WERI-Rb-1 (cell line): ENCODE results near the gene OTOS.

ENCODE experiments used
- DNase-seq: peaks from one replicate; pipeline ENCODE4 v3.0.0-alpha.2; 2020
- H3K27ac ChIP-seq: fragments of 250-450 bp; sonication (Bioruptor Pico); 2 replicates; pipeline ENCODE4 v1.5.1; 2020; ENCODE audit warnings: mild to moderate bottlenecking, moderate library complexity
- H3K27me3 ChIP-seq: fragments of 250-450 bp; sonication (Bioruptor Pico); 2 replicates; pipeline ENCODE4 v1.5.1; 2021; ENCODE audit warnings: mild to moderate bottlenecking, low read depth, moderate library complexity; ENCODE audit not compliant: insufficient read depth, severe bottlenecking
- H3K36me3 ChIP-seq: fragments of 250-450 bp; sonication (Bioruptor Pico); 2 replicates; pipeline ENCODE4 v1.5.1; 2020; ENCODE audit warnings: mild to moderate bottlenecking, moderate library complexity
- H3K4me3 ChIP-seq: 2 replicates; pipeline ENCODE4 v1.5.1; 2011; ENCODE audit warnings: low read depth, mild to moderate bottlenecking, control low read depth, low read length
- H3K9me3 ChIP-seq: fragments of 250-450 bp; sonication (Bioruptor Pico); 2 replicates; pipeline ENCODE4 v1.5.1; 2021; ENCODE audit warnings: mild to moderate bottlenecking, moderate library complexity; ENCODE audit not compliant: severe bottlenecking
- CTCF ChIP-seq: IDR thresholded peaks from 2 replicates; pipeline ENCODE4 v1.5.1; 2011; ENCODE audit warnings: low read depth, mild to moderate bottlenecking, control low read depth, inconsistent platforms, low read length

Gene OTOS

GRCh38 chr2:240179186-240179815 is 38.8 kb upstream of the OTOS start:
- DNase-seq = no peak

GRCh38 chr2:240178564-240178963 is 38.1 kb upstream of the OTOS start:
- Histone ChIP-seq H3K9me3 (no peaks in the 10 kb centered on the region), H3K27ac (no peak overlapping the region), H3K36me3 (no peaks in the 10 kb centered on the region), H3K27me3 (no peaks in the 10 kb centered on the region), H3K4me3 (no peak overlapping the region)
- peak; percentile 69 for DNase-seq
- TF ChIP-seq CTCF = peak; percentile 73

More at GRCh38 chr2:240179186-240179815, 38.8 kb upstream of the OTOS start:
- no peaks in the 10 kb centered on the region for H3K27me3 ChIP-seq
- no peaks in the 10 kb centered on the region for H3K9me3 ChIP-seq
- no peaks in the 10 kb centered on the region for H3K36me3 ChIP-seq
- H3K4me3 ChIP-seq = no peak overlapping the region
- no peak for TF ChIP-seq CTCF
- no peak overlapping the region; the same call in 1 of the 2 replicates for H3K27ac ChIP-seq

GRCh38 chr2:240174496-240174895 is 34.0 kb upstream of the OTOS start:
- no peaks in the 10 kb centered on the region for H3K27me3 ChIP-seq
- TF ChIP-seq CTCF = no peak
- H3K4me3 ChIP-seq = no peak overlapping the region
- DNase-seq = no peak
- no peaks in the 10 kb centered on the region for H3K9me3 ChIP-seq
- no peak overlapping the region for H3K27ac ChIP-seq
- no peaks in the 10 kb centered on the region for H3K36me3 ChIP-seq

GRCh38 chr2:240172071-240172895 is 31.8 kb upstream of the OTOS start:
- DNase-seq = no peak
- Histone ChIP-seq H3K9me3 (no peaks in the 10 kb centered on the region), H3K36me3 (no peaks in the 10 kb centered on the region), H3K4me3 (no peak overlapping the region), H3K27ac (no peak overlapping the region), H3K27me3 (no peaks in the 10 kb centered on the region)
- no peak for TF ChIP-seq CTCF

- H3K4me3 ChIP-seq = no peak overlapping the region
- H3K27me3 ChIP-seq = no peaks in the 10 kb centered on the region
- no peaks in the 10 kb centered on the region for H3K9me3 ChIP-seq
- H3K36me3 ChIP-seq = no peaks in the 10 kb centered on the region
- TF ChIP-seq CTCF = no peak
- H3K27ac ChIP-seq = no peak overlapping the region
- no peak for DNase-seq
These were observed 30.4 kb upstream of the OTOS start for GRCh38 chr2:240170883-240171282.
